Smooth muscle cell (in vitro differentiated cells): ENCODE results near the gene MAPKAPK3. TPM values are rescaled to one million over a fixed set of nuclear protein-coding genes. Genes with fewer than 3 reads are reported as not detected.

Source experiments
- DNase-seq: peaks from one replicate; lab custom pipeline; 2025; ENCODE audit not compliant: unreplicated experiment; lab: John Stamatoyannopoulos, UW
- H2AFZ ChIP-seq: fragments of 200-600 bp; sonication (generic); 2 replicates; pipeline ENCODE4 v1.6.0; 2016; ENCODE audit warnings: antibody characterized with exemption, low read depth, mild to moderate bottlenecking
- H3F3A ChIP-seq: fragments of 200-600 bp; sonication (generic); 2 replicates; pipeline ENCODE4 v1.6.0; 2017; ENCODE audit warnings: antibody characterized with exemption, low read depth
- H3K27ac ChIP-seq: fragments of 200-600 bp; sonication (generic); 2 replicates; pipeline ENCODE4 v1.5.1; 2016; ENCODE audit warnings: low read depth, mild to moderate bottlenecking
- H3K27me3 ChIP-seq: fragments of 200-600 bp; sonication (generic); 2 replicates; pipeline ENCODE4 v1.6.1; 2016; ENCODE audit warnings: low read depth, mild to moderate bottlenecking
- H3K36me3 ChIP-seq: fragments of 200-600 bp; sonication (generic); 2 replicates; pipeline ENCODE4 v1.5.1; 2016; ENCODE audit warnings: low read depth
- H3K4me1 ChIP-seq: fragments of 200-600 bp; sonication (generic); 2 replicates; pipeline ENCODE4 v1.5.1; 2016; ENCODE audit warnings: low read depth
- H3K4me2 ChIP-seq: fragments of 200-600 bp; sonication (generic); 2 replicates; pipeline ENCODE4 v1.6.0; 2016; ENCODE audit warnings: mild to moderate bottlenecking
- H3K4me3 ChIP-seq: fragments of 200-600 bp; sonication (generic); 2 replicates; pipeline ENCODE4 v1.5.1; 2016; ENCODE audit warnings: mild to moderate bottlenecking
- H3K79me2 ChIP-seq: fragments of 200-600 bp; sonication (generic); 2 replicates; pipeline ENCODE4 v1.6.0; 2016; ENCODE audit warnings: low read depth, mild to moderate bottlenecking
- H3K9ac ChIP-seq: fragments of 200-600 bp; sonication (generic); 2 replicates; pipeline ENCODE4 v1.6.0; 2016; ENCODE audit warnings: low read depth
- H3K9me3 ChIP-seq: fragments of 200-600 bp; sonication (generic); replicated peaks from 2 replicates; pipeline ENCODE4 v1.5.1; 2016; ENCODE audit warnings: low read depth
- H4K20me1 ChIP-seq: fragments of 200-600 bp; sonication (generic); 2 replicates; pipeline ENCODE4 v1.6.0; 2016; ENCODE audit warnings: low read depth
- WGBS: methylation state at CpG from one replicate; pipeline ENCODE4 v1.1.7; 2016; ENCODE audit warnings: low lambda C conversion rate; 5-methylcytosine and 5-hydroxymethylcytosine counted together
- polyA plus RNA-seq: library from polyadenylated mRNA; unstranded; fragments of >200 nt; fragmentation: Nextera tagmentation; extraction: Ambion mirVana; gene quantifications from 2 replicates; pipeline ENCODE4 v1.2.1, GENCODE V29; 2016
- total RNA-seq: library from RNA; depleted of rRNA; stranded (reverse); fragments of >200 nt; gene quantifications from 2 replicates; pipeline ENCODE4 v1.2.3, GENCODE V29; 2014
- TF ChIP-seq, protein P1 (sequence below): fragments of 200-600 bp; sonication (generic); IDR thresholded peaks from 2 replicates; pipeline ENCODE4 v1.5.1; 2017; ENCODE audit warnings: borderline replicate concordance, mild to moderate bottlenecking, antibody characterized with exemption; ENCODE audit not compliant: insufficient read depth, poor library complexity, severe bottlenecking

MAPKAPK3 gene
- total and polyA plus RNA-seq, 2 experiments from 2014 or later, result 17.1 to 18.7 TPM

DNA sequence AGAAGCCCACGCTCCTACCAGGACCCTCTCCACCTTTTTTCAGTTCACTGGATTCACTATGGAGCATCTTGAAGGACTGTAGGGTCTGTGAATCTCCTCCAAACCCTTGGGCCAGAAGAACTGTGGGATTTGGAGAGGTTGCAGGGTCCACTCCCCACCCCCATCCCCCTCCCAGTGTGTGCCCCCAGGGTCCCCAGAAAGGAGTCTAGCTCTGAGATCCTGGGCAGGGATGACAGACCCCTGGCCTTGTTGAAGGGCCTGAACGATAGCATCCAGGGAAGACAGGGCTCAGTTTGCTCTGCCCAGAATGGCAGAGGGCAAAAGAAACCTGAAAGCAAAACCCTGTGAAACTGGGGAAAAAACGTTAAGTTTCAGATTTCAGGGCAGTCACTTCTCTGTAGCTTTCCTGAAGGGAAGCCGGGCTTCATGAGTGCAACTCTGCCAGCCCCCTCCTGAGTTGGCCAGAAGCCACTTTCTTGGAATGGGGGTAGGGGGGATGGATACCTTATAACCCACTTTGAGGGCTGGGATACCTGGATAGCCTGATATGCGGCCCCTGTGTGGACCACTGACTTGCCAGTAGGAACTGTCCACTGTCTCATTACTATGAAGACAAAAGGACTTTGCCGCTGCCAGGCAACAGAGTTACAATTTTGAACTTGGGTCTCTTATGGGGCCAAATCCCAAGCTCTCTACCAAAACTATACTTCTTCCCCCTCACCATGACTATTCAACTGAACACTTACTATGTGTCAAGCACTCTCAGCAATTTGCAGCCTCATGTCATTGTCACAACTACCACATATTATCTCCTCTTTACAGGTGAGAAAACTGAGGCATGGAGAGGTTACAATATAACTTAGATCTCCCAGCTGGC is 3.7 kb upstream of the MAPKAPK3 start:
- no peak overlapping the region for H3K27ac ChIP-seq
- WGBS, result 72% methylated on average over 6 of the region's 6 CpGs
- no peaks in the 10 kb centered on the region for H3K27me3 ChIP-seq
- peaks cover 9% of the 10 kb centered on the region for H4K20me1 ChIP-seq
- peaks cover 9% of the 10 kb centered on the region for H3K4me1 ChIP-seq
- H3K9me3 ChIP-seq, result no peaks in the 10 kb centered on the region
- TF ChIP-seq, protein P1, sequence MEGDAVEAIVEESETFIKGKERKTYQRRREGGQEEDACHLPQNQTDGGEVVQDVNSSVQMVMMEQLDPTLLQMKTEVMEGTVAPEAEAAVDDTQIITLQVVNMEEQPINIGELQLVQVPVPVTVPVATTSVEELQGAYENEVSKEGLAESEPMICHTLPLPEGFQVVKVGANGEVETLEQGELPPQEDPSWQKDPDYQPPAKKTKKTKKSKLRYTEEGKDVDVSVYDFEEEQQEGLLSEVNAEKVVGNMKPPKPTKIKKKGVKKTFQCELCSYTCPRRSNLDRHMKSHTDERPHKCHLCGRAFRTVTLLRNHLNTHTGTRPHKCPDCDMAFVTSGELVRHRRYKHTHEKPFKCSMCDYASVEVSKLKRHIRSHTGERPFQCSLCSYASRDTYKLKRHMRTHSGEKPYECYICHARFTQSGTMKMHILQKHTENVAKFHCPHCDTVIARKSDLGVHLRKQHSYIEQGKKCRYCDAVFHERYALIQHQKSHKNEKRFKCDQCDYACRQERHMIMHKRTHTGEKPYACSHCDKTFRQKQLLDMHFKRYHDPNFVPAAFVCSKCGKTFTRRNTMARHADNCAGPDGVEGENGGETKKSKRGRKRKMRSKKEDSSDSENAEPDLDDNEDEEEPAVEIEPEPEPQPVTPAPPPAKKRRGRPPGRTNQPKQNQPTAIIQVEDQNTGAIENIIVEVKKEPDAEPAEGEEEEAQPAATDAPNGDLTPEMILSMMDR, result no peak
- peak overlapping the region; percentile 93 for H3K4me2 ChIP-seq
- H3F3A ChIP-seq, result peaks cover 3% of the 10 kb centered on the region
- DNase-seq, result no peak
- peak overlapping the region; percentile 67 for H3K4me3 ChIP-seq
- H3K36me3 ChIP-seq, result no peaks in the 10 kb centered on the region
- H3K9ac ChIP-seq, result no peak overlapping the region
- H2AFZ ChIP-seq, result no peak overlapping the region
- H3K79me2 ChIP-seq, result peaks cover 14% of the 10 kb centered on the region

DNA sequence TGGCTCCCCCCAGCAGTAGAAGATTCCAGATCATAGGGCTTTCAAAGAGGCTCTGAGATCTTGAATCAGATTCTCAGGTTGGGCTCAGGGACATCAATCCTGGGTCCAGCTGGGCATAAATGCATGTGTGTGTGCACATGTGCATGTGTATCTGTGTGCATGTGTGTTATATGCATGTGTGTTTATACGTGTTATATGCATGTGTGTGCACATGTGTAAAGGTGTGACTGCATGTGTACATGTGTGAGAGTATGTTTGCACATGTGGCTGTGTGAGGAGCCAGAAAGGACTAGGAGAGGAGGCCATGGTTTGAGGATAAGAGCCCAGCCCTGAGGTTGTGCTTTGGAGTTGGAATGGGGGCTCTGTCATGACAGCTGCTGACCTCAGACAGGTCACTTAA is 1.8 kb upstream of the MAPKAPK3 start:
- 52% methylated on average over 1 of the region's 1 CpG for WGBS
- peaks cover 12% of the 10 kb centered on the region for H3K4me1 ChIP-seq
- H3K4me2 ChIP-seq, result no peak overlapping the region
- H3K36me3 ChIP-seq, result no peaks in the 10 kb centered on the region
- no peak overlapping the region for H3K4me3 ChIP-seq
- no peak overlapping the region for H2AFZ ChIP-seq
- H3K79me2 ChIP-seq, result peaks cover 8% of the 10 kb centered on the region
- no peak for DNase-seq
- H3K9ac ChIP-seq, result no peak overlapping the region
- no peaks in the 10 kb centered on the region for H3K9me3 ChIP-seq
- no peak overlapping the region for H3K27ac ChIP-seq
- no peaks in the 10 kb centered on the region for H3K27me3 ChIP-seq
- TF ChIP-seq, protein P1, result no peak
- H3F3A ChIP-seq, result peaks cover 3% of the 10 kb centered on the region
- no peaks in the 10 kb centered on the region for H4K20me1 ChIP-seq

DNA sequence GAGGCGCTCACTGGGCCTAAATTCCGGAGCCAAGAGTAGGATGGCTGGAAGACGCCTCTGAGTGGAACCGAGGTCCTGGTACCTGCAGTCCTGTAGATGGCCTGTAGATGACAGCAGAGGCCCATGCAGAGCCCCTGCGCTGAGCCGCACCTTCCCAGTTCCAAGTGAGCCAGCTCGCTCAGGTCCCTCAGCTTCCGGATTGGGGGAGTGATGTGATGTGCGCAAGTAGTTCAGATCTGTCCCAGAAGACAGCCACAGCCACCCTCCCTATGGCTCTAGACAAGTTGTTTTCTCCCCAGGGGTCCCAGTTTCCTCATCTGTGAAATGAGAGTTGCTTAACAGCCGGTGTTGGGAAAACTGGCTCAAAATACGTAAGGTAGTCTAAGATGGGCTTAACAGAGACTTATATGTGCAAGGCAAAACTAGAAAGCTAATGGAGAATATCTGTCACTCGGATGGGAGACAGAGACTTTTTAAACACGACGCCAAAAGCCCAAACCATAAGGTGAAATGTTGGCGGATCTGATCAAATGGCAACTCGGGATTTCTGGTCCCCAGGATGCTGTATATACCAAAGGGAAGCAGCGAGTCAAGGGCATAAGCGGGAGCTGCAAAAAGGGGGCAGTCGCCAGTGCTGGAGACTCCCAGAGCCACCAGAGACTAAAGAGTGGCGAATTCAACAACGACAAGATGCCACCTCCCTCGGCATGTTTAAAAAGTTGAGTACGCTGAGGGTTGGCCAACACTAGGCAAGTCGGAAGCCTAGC is 765 bp upstream of the MAPKAPK3 start:
- Histone ChIP-seq H3K4me2 (peak overlapping the region; percentile 100), H3K4me3 (peak overlapping the region; percentile 91), H3K27ac (peak overlapping the region; percentile 5), H4K20me1 (no peaks in the 10 kb centered on the region), H3F3A (peaks cover 3% of the 10 kb centered on the region), H3K79me2 (no peaks in the 10 kb centered on the region), H2AFZ (peak overlapping the region; percentile 63), H3K36me3 (no peaks in the 10 kb centered on the region), H3K9me3 (no peaks in the 10 kb centered on the region), H3K4me1 (peaks cover 12% of the 10 kb centered on the region), H3K27me3 (no peaks in the 10 kb centered on the region), H3K9ac (no peak overlapping the region)
- 4% methylated on average over 24 of the region's 24 CpGs for WGBS
- TF ChIP-seq, protein P1, result peak; percentile 98
- DNase-seq, result peak; percentile 33
